HG02623 (cell line): ENCODE results near the gene ESF1.

Source experiments
- ATAC-seq: cut with Tn5 transposase; IDR thresholded peaks from one replicate; pipeline ENCODE4 v1.9.1; 2021; ENCODE audit warnings: moderate library complexity; ENCODE audit not compliant: unreplicated experiment

ESF1 gene

GRCh38 chr20:13681248-13682125, 103.2 kb downstream of the ESF1 start:
- peak; percentile 79 for ATAC-seq

- ATAC-seq, result no peak
These were observed 105.8 kb downstream of the ESF1 start for GRCh38 chr20:13678944-13679343.

GRCh38 chr20:13677241-13677640, 107.5 kb downstream of the ESF1 start:
- ATAC-seq, result no peak

DNA sequence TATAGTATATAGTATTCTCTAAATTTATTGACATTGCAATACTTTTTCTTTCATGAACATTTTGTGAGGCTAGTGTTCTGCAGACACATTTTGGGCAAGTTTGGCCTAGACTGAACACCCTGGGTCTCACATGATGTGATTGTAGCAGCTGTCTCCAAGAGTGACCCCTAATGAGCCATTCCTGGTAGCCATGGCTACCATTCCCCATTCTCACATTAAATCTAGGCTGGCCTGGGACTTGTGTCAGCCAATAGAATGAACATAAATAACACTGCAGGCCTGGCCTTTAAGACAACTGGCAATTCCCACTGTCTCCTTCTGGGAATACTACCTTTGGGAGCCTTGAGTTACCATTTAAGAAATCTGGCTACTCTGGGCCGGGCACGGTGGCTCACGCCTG, 108.0 kb downstream of the ESF1 start:
- no peak for ATAC-seq

DNA sequence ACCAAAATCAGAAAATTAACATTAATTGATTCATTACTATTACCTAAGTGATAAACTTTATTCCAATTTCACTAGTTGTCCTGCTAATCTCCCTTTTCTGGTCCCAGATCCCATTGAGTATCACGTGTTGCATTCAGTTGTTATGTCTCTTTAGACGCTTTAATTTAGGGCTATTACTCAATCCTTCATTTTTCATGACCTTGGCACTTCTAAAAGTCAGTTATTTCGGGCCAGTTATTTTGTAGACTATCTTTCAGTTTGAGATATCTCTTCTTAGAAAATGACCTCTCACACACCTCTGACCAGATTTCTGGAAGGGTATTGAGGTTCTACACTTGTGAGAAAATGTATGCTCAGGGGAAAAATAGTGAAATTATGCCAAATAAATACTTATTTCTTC, 112.0 kb downstream of the ESF1 start:
- no peak for ATAC-seq

GRCh38 chr20:13671916-13672378, 112.8 kb downstream of the ESF1 start:
- ATAC-seq, result no peak

- ATAC-seq, result no peak
These were observed 113.2 kb downstream of the ESF1 start for GRCh38 chr20:13671512-13671911.

DNA sequence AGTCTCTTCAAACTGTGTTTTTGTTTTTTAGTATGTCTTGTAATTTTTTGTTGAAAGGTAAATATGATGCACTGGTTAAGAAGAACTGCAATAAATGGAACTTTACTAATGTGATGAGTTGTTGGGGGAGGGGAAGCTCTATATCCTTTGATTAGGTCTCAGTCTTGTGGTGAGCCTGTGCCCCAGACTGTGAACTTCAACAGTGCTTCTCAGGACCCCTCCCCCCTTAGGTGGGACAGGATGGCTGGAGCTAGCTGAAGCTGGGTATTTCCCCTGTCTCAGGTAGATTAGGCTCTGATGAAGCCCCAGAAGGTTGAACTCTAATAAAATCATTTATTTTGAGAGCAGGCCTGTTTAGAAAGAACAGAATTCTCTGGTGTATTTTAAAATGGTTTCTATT, 114.6 kb downstream of the ESF1 start:
- no peak for ATAC-seq

DNA sequence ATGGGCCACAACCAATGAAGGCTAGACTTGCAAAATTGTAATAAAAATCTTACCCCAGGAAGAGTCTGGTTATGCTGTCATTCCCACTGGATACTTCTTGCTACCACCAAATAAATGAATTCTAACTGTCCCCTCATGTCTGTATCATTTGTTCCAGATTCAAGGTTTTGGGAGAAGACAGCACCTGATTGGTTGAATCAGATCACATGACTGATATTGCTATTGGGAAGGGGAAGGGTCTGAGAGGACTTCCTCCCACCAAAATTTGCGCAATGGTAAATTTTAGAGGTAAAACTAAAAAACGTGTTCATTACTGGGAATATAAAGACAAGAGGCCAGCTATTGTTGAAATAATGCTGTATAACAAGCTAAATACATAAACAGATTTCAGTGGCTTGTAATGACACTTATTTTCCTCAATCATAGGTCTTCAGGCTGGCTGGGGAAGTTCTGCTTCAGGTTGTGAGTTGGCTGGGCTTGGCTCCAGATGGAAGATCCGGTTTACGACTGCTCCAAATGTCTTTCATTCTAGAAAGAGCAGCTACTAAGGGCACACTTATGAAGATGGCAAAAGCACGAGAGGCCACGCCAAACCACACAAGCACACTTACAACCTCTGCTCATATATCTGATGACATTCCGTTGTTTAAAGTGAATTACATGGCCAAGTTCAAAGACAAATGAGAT, 118.9 kb downstream of the ESF1 start:
- no peak for ATAC-seq
